Measurements from ENCODE around the gene ADAMTS12.

DNA sequence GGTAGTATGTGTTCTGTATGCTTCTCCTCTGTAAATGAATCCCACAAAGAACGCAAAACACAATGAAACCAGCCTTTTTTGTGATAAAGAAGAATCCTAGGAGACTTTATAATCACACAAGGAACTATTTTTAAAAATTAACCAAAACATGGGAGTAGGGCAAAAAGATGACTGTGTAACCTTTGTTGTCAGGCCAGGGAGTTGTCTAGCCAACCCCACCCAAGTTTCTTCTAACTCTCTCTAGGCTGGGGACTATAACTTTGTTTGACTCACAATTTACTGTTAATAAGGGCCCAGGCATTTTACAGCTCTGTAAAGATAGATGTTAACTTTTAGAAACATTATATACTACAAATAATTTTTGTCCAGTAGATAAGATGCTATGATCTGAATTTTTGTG, 176.1 kb downstream of the ADAMTS12 start:
- no peak for TF ChIP-seq EZH2 (IDR thresholded peaks at IDR 0.05; ENCODE audit: low read length, missing control alignments)
- TF ChIP-seq, protein P1, sequence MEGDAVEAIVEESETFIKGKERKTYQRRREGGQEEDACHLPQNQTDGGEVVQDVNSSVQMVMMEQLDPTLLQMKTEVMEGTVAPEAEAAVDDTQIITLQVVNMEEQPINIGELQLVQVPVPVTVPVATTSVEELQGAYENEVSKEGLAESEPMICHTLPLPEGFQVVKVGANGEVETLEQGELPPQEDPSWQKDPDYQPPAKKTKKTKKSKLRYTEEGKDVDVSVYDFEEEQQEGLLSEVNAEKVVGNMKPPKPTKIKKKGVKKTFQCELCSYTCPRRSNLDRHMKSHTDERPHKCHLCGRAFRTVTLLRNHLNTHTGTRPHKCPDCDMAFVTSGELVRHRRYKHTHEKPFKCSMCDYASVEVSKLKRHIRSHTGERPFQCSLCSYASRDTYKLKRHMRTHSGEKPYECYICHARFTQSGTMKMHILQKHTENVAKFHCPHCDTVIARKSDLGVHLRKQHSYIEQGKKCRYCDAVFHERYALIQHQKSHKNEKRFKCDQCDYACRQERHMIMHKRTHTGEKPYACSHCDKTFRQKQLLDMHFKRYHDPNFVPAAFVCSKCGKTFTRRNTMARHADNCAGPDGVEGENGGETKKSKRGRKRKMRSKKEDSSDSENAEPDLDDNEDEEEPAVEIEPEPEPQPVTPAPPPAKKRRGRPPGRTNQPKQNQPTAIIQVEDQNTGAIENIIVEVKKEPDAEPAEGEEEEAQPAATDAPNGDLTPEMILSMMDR (conservative IDR thresholded peaks at IDR 0.05 in 1 of 2, IDR thresholded peaks at IDR 0.05 in 1 of 2; ENCODE audit: low read depth in 1 of 2, low read length in 2 of 2), result no peak
